Ascending aorta (tissue), 2 donors: ENCODE measurements around the gene TDRD5. TPM values are rescaled to one million over a fixed set of nuclear protein-coding genes. Genes with fewer than 3 reads are reported as not detected.
"Not testable (repeated sequence)": the region's sequence is repeated elsewhere in the genome, so short reads cannot be mapped to it uniquely, and the experiment has no call there.

ENCODE experiments used
- DNase-seq, 2 donors: peaks; one replicate each; pipeline ENCODE4 v3.0.0-alpha.2; 2019; ENCODE audit warnings: low spot score in 2 of 2
- H3K27ac ChIP-seq, 2 donors: fragments of 200-600 bp; sonication (generic); one replicate each; pipeline ENCODE4 v1.5.1; 2016 to 2017; ENCODE audit warnings: mild to moderate bottlenecking in 1 of 2
- H3K27me3 ChIP-seq: fragments of 200-600 bp; sonication (generic); one replicate; pipeline ENCODE4 v1.5.1; 2017
- H3K36me3 ChIP-seq, 2 donors: fragments of 200-600 bp; sonication (generic); one replicate each; pipeline ENCODE4 v1.5.1; 2016
- H3K4me1 ChIP-seq, 2 donors: fragments of 200-600 bp; sonication (generic); one replicate each; pipeline ENCODE4 v1.5.1; 2016 to 2017; ENCODE audit warnings: mild to moderate bottlenecking in 1 of 2
- H3K4me3 ChIP-seq, 2 donors: fragments of 200-600 bp; sonication (generic); one replicate each; pipeline ENCODE4 v1.5.1; 2016 to 2017; ENCODE audit warnings: mild to moderate bottlenecking in 1 of 2
- H3K9me3 ChIP-seq, 2 donors: fragments of 200-600 bp; sonication (generic); one replicate each; pipeline ENCODE4 v1.5.1; 2016
- intact Hi-C: fragments of 100-400 bp; cut with DNase I; formaldehyde crosslinking; loops from one replicate; pipeline ENCODE4 v1.15.1; 2023
- total RNA-seq: library from RNA; depleted of rRNA; stranded (reverse); fragments of >200 nt; gene quantifications from one replicate; pipeline ENCODE4 v1.1.0, GENCODE V29; 2016
- TF ChIP-seq, protein P1 (sequence below), 3 experiments: fragments of 200-600 bp in 2 of 3; fragments of 450-650 bp in 1 of 3; sonication (generic) in 2 of 3; IDR thresholded peaks; one replicate each; pipeline ENCODE4 v1.5.1; 2016 to 2019; ENCODE audit warnings: antibody characterized with exemption in 3 of 3, mild to moderate bottlenecking in 1 of 3, moderate library complexity in 1 of 3

TDRD5 gene
- total RNA-seq, 1 donor from 2014 or later, result not detected

DNA sequence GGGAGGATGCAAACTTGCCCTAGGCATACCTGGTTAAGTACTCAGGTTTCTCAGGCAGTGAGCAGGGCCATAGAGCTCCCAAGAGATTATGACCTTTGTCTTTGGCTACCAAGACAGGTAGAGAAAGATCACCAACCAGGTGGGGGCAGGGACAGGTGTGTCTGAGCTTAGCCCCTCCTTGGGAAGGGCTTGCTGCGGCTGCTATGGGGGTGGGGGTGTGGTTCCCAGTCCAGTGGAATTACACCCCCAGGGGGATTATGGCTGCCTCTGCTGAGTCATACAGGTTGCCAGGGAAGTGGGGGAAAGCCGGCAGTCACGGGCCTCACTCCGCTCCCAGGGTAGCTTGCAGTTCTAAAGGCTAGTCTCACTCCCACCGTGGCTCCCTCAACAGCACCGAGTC is 86.2 kb downstream of the TDRD5 start:
- intact Hi-C loops, result no loop called here
- TF ChIP-seq, protein P1, sequence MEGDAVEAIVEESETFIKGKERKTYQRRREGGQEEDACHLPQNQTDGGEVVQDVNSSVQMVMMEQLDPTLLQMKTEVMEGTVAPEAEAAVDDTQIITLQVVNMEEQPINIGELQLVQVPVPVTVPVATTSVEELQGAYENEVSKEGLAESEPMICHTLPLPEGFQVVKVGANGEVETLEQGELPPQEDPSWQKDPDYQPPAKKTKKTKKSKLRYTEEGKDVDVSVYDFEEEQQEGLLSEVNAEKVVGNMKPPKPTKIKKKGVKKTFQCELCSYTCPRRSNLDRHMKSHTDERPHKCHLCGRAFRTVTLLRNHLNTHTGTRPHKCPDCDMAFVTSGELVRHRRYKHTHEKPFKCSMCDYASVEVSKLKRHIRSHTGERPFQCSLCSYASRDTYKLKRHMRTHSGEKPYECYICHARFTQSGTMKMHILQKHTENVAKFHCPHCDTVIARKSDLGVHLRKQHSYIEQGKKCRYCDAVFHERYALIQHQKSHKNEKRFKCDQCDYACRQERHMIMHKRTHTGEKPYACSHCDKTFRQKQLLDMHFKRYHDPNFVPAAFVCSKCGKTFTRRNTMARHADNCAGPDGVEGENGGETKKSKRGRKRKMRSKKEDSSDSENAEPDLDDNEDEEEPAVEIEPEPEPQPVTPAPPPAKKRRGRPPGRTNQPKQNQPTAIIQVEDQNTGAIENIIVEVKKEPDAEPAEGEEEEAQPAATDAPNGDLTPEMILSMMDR (IDR thresholded peaks at IDR 0.05), result no peak
- Histone ChIP-seq H3K27me3 (no peaks in the 10 kb centered on the region), H3K9me3 (no peaks in the 10 kb centered on the region), H3K4me3 (no peak overlapping the region), H3K4me1 (no peaks in the 10 kb centered on the region), H3K36me3 (no peaks in the 10 kb centered on the region), H3K27ac (no peak overlapping the region)
- DNase-seq, result no peak

DNA sequence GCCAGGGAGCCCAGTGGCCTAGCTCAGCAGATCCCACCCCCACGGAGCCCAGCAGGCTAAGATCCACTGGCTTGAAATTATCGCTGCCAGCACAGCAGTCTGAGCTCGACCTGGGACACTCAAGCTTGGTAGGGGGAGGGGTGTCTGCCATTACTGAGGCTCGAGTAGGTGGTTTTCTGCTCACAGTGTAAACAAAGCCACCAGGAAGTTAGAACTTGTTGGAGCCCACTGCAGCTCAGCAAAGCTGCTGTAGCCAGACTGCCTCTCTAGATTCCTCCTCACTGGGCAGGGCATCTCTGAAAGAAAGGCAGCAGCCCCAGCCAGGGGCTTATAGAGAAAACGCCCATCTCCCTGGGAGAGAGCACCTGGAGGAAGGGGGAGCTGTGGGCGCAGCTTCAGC is 102.9 kb downstream of the TDRD5 start:
- intact Hi-C loops, H3K27ac ChIP-seq, H3K36me3 ChIP-seq, H3K4me3 ChIP-seq, H3K9me3 ChIP-seq, DNase-seq, H3K27me3 ChIP-seq, H3K4me1 ChIP-seq: not testable (repeated sequence)

DNA sequence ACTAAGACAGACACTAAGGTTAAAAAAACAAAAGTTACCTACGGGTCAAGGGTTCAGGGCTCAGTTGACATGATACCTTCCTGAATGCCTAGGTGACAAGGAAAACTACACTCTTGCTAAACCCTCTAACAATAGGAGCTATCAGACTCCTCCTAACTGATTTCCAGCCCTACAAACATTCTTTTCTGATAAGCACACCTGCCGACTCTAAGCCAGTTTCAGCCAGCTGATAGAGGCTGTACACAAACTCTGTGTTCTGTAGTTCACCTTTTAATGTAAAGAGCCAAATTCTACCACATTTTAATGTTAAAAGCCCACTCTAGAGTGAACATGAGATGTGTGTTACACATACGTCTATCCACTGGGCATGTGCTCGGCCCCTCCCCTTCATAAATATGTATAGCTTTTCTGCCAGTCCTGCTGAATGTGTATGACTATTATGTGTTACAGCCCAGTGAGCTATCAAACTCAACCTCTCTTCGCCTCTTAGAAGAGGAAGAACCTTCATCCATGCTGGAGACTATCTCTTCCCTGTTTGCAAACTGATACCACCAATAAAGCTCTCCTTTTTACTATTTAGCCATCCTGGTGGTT is 111.4 kb downstream of the TDRD5 start:
- intact Hi-C loops, result no loop called here
- DNase-seq, result no peak

DNA sequence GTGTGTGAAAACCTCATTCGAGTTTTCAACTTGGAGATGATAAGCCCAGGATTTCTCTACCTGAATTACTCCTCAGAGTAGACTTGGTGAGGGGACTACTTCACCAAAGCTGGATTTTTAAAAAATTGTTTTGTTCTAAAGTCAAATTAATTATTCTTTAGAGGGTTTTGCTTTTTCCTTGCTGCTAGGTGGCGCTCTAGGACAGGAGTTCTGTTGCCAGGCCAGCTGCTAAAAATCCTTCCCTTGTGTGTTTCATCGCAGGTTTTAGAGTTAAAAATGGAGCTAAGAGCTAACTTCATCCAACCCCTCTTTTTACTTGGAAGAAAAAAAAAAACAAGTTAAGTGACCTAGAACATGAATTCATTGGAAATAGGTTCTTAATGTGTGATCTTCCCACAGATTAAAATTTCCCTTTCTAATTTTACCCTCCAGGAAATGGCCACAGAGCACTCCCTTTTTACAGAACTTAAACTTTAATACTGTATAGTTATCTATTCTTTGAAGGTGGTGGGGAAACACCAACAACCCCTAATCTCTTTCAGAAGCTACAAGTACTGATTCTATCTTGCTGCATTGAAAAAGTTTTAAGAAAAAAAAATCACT is 114.8 kb downstream of the TDRD5 start:
- H3K36me3 ChIP-seq, result no peaks in the 10 kb centered on the region
- H3K27ac ChIP-seq, result no peak overlapping the region
- no peak for DNase-seq
- intact Hi-C loops, result loop anchor here (2.0 to 5.0 kb wide), 2 partner anchors 108 to 776 kb away; no protein-coding TSS in a partner anchor
- TF ChIP-seq, protein P1 (IDR thresholded peaks at IDR 0.05), result peak; percentile 19 to 76 (median 36)
- H3K9me3 ChIP-seq, result no peaks in the 10 kb centered on the region
- no peaks in the 10 kb centered on the region for H3K27me3 ChIP-seq
- no peak overlapping the region for H3K4me3 ChIP-seq
- no peaks in the 10 kb centered on the region for H3K4me1 ChIP-seq

More for the DNA sequence above, 111.4 kb downstream of the TDRD5 start:
- H3K27me3 ChIP-seq, result no peaks in the 10 kb centered on the region
- no peaks in the 10 kb centered on the region for H3K4me1 ChIP-seq
- H3K4me3 ChIP-seq, result no peak overlapping the region
- H3K27ac ChIP-seq, result no peak overlapping the region
- H3K36me3 ChIP-seq, result no peaks in the 10 kb centered on the region
- H3K9me3 ChIP-seq, result no peaks in the 10 kb centered on the region
- TF ChIP-seq, protein P1 (IDR thresholded peaks at IDR 0.05), result no peak

DNA sequence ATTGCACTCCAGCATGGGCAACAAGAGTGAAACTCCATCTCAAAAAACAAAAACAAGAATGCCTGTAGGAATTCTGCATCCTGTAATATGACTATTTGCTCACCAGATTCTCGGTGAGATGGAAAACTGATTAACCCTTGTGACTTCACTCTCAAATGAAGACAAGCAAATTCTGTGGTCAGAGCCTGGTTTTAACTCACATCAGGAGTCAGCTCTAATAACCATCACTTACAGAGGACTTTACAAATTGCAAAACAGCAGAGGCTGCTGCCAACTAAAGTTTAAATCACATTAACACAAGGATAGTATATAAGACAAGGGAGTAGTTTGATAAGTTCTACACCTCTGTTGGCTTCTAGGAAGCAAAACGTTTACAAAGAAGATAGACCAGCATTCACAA is 115.8 kb downstream of the TDRD5 start:
- intact Hi-C loops, result loop anchor here (2.0 to 5.0 kb wide), 2 partner anchors 107 to 775 kb away; no protein-coding TSS in a partner anchor

More for the DNA sequence above, 115.8 kb downstream of the TDRD5 start:
- Histone ChIP-seq H3K4me3 (no peak overlapping the region), H3K36me3 (no peaks in the 10 kb centered on the region), H3K27ac (no peak overlapping the region), H3K9me3 (no peaks in the 10 kb centered on the region), H3K27me3 (no peaks in the 10 kb centered on the region), H3K4me1 (no peaks in the 10 kb centered on the region)
- TF ChIP-seq, protein P1 (IDR thresholded peaks at IDR 0.05), result no peak
- no peak for DNase-seq
